ENCODE data around the gene LEAP2. TPM values are rescaled to one million over a fixed set of nuclear protein-coding genes. Genes with fewer than 3 reads are reported as not detected.

LEAP2 gene, protein sequence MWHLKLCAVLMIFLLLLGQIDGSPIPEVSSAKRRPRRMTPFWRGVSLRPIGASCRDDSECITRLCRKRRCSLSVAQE
- total RNA-seq: 1 to 10 TPM in 2 of 4 donors, under 1 TPM in 1, not detected in 1; 0.84 to 2.0 (median 1.8) TPM

DNA sequence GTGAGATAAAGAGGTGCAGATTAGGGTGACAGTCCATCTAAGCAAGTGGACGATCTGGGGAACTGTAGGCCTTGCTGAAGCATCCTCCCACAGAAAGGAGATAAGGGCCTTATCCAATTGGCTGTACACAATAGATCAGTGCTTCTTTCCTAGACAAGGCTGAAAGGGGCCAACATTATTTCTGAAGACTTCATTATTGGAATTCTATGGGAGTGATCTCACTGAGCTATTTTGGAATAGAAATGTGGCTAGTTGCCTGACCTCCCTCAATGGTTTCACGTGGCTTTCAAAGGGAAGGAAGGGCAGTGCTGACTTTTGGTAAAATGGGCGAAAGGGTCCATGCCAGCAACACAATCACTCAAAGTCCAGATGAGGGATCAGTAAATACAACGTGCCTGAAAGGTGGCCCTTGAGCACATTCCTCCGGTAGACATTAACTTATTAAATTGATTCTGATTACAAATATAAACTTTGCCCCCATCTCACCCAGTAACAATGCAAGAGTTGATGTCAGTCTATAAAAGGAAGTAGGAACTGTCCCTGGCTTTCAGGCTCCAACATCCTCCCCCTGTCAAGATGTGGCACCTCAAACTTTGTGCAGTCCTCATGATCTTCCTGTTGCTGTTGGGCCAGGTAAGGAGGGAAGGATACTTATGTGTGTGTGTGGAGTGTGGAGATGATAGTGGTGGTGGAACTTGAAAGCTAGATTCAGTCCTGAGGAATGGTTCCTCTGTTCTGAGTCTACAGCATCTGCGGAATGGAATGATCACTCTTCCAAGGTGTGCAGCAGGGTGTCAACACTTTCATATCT is at the start of gene LEAP2:
LEAP2 (plus strand) TSS at position 550 of the 811 bp plus-strand sequence; CDS start at position 577, 27 bp downstream.
- intact Hi-C loops (cut with DNase I; ENCODE audit: low total_unique reads): no loop called here
- H3K4me3 ChIP-seq (ENCODE audit: low read depth, poor library complexity, severe bottlenecking): no peak within 1 kb of the TSS
- DNase-seq (ENCODE audit: low spot score in 2 of 2): no peak
- TF ChIP-seq, protein P1, sequence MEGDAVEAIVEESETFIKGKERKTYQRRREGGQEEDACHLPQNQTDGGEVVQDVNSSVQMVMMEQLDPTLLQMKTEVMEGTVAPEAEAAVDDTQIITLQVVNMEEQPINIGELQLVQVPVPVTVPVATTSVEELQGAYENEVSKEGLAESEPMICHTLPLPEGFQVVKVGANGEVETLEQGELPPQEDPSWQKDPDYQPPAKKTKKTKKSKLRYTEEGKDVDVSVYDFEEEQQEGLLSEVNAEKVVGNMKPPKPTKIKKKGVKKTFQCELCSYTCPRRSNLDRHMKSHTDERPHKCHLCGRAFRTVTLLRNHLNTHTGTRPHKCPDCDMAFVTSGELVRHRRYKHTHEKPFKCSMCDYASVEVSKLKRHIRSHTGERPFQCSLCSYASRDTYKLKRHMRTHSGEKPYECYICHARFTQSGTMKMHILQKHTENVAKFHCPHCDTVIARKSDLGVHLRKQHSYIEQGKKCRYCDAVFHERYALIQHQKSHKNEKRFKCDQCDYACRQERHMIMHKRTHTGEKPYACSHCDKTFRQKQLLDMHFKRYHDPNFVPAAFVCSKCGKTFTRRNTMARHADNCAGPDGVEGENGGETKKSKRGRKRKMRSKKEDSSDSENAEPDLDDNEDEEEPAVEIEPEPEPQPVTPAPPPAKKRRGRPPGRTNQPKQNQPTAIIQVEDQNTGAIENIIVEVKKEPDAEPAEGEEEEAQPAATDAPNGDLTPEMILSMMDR (IDR thresholded peaks at IDR 0.05): no peak
- TF ChIP-seq POLR2A (IDR thresholded peaks at IDR 0.05): no peak
- WGBS, 2 donors: 81 to 84% methylated on average over 6 of the region's 6 CpGs

DNA sequence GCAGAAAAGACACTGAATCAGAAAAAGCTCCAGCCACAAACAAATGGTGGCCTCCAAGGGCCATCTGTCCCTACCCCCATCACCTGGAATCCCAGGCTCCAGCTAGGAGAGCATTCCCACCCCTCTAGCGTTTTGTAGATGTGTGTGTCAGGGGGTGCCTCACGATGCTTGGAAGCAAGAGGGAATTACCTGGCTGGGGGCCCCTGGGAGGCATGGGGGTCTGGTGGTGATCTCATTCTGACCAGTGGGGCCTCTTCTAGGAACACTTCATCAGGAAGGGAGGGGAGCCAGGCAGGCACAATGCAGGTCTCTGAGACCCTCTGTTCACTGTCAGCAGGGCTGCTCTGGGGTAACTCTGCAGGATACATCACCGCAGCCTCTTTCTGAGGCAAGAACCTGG is 49.0 kb upstream of the LEAP2 start:
- intact Hi-C loops (cut with DNase I; ENCODE audit: low total_unique reads): no loop called here
- WGBS, 2 donors: 91 to 93% methylated on average over 3 of the region's 3 CpGs
- DNase-seq (ENCODE audit: low spot score in 2 of 2): no peak
- TF ChIP-seq POLR2A (IDR thresholded peaks at IDR 0.05): no peak
- no peak overlapping the region for H3K4me3 ChIP-seq (ENCODE audit: low read depth, poor library complexity, severe bottlenecking)

DNA sequence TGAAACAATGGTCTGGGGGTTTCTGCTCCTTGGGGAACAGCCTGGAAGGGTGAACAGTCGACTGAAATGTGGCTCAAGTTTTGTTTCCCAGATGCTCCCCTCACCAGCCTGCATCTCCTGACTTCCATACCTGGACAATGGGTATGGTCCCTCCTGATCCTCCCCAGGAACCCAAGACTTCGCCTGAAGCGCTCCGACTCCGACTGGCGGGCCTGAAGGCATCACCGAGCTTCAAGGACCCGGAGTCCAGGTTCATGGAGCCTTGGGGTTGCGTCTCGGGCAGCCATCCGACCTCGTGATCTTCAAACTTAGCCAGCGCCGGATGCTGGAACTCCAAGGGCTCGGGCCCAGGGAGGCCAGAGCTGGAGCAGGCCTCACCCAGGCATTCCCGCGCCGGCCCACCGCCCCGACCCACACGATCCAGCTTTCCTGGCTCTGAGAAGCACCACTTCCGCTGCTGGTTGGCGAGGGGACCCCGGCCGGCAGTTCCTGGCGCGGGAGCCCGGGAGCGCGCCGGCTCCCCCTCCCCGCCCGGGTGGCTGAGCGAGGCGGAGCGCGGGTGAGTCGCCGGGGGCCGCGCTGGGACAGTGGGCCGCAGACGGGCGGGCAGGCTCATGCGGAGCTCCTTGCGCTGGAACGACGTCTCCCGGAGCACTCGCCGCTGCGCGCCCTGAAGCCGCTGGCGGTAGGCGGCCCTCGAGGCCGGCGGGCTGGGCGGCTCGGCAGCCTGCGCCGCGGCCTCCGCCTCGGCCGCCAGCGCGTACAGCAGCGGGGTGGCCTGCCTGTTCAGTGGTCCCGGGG is 48.2 kb upstream of the LEAP2 start:
- TF ChIP-seq, protein P1 (IDR thresholded peaks at IDR 0.05): no peak
- TF ChIP-seq POLR2A (IDR thresholded peaks at IDR 0.05): no peak
- DNase-seq (ENCODE audit: low spot score in 2 of 2): no peak
- H3K4me3 ChIP-seq (ENCODE audit: low read depth, poor library complexity, severe bottlenecking): no peak overlapping the region
- 61 to 77% methylated on average over 30 to 36 of the region's 71 CpGs for WGBS, 2 donors
- intact Hi-C loops (cut with DNase I; ENCODE audit: low total_unique reads): no loop called here

DNA sequence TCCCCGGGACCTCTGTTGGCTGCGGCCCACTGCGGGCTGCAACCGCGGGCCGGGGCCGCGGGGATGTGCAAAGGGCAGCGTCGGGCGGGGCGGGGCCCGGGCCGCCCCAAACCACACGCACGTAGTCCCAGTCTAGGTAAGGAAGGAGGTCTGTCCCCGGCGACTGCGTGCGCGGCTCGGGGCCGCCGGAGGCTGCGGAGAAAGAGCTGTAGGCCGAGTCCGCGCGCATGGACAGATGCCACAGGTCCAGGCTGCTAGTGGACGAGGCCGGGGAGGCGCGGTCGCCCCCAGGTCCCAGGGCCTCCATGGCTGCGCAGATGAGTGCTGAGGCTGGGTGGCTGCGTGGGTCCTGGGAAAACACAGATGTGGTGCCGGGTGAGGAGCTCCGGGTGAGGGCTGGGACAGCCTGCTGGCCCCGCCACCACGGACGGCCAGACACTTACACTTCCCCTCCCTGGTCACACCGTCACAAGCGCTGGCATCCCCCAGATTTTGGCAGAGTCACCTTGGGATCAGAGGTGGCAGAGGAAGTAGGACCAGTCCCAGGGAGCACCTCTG is 47.6 kb upstream of the LEAP2 start:
- WGBS, 2 donors: 71 to 74% methylated on average over 24 to 32 of the region's 43 CpGs
- no peak for DNase-seq (ENCODE audit: low spot score in 2 of 2)
- TF ChIP-seq, protein P1 (IDR thresholded peaks at IDR 0.05): no peak
- TF ChIP-seq POLR2A (IDR thresholded peaks at IDR 0.05): no peak
- intact Hi-C loops (cut with DNase I; ENCODE audit: low total_unique reads): no loop called here
- H3K4me3 ChIP-seq (ENCODE audit: low read depth, poor library complexity, severe bottlenecking): no peak overlapping the region

DNA sequence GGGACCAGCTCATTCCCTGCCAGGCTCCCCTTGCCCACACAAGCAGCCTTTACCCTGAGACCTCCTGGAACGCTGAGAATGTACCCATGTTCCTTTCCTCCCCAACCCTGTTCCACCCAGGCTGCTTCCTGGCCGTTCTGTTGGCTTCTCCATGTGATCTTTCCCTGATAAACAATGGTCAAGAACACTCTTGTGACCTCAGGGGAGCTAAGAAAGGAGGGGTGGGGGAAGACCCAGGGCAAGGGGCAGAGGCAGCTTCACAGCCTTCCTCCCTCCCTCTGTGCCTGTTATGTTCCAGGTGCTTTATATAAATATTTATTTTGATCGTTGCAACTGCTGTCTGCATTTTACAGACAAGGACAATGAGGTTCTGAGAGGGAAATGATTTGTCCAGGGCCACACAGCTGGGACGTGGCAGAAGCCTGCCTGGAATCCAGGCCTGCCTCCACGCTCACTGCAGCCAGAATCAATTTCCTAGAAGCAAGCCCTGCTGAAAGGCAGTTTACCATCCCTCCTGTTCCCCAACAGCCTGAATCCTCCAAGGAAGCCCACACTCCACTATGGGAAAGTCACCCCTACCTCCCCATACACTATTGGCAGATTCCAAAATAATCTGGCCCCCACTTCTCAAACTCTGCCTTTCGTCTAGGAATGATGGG is 46.9 kb upstream of the LEAP2 start:
- TF ChIP-seq, protein P1 (IDR thresholded peaks at IDR 0.05): no peak
- no peak for TF ChIP-seq POLR2A (IDR thresholded peaks at IDR 0.05)
- H3K4me3 ChIP-seq (ENCODE audit: low read depth, poor library complexity, severe bottlenecking): no peak overlapping the region
- intact Hi-C loops (cut with DNase I; ENCODE audit: low total_unique reads): no loop called here
- no peak for DNase-seq (ENCODE audit: low spot score in 2 of 2)
- 87 to 89% methylated on average over 6 of the region's 6 CpGs for WGBS, 2 donors
